GM18951 (cell line): ENCODE data around the gene MYBPC3.

Experiments
- POLR2A ChIP-seq: IDR thresholded peaks from 4 replicates; pipeline ENCODE4 v1.6.1; 2011; ENCODE audit warnings: mild to moderate bottlenecking; ENCODE audit not compliant: insufficient read length, insufficient read depth; ENCODE audit errors: extremely low read depth
- in situ Hi-C: fragments of 300-500 bp; cut with MboI; formaldehyde crosslinking; loops from one replicate; pipeline ENCODE4 v1.12.0; 2022; ENCODE audit warnings: low sequenced_read_pairs, mixed read lengths, inconsistent platforms; ENCODE audit not compliant: unreplicated experiment

The MYBPC3 gene

GRCh38 chr11:47285969-47286770, 66.3 kb downstream of the MYBPC3 start:
- in situ Hi-C loops: no loop called here
- no peak for TF ChIP-seq POLR2A

DNA sequence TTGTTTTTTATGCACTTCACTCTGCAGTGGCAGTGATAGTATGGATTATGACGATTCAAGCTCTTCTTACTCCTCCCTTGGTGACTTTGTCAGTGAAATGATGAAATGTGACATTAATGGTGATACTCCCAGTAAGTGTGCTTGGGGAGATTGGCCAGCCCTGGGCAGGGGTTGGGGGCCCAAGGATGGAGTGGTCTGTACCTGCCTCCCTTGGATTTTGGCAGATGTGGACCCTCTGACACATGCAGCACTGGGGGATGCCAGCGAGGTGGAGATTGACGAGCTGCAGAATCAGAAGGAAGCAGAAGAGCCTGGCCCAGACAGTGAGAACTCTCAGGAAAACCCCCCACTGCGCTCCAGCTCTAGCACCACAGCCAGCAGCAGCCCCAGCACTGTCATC, 68.4 kb downstream of the MYBPC3 start:
- in situ Hi-C loops: no loop called here
- TF ChIP-seq POLR2A: no peak

GRCh38 chr11:47282462-47282861, 70.0 kb downstream of the MYBPC3 start:
- TF ChIP-seq POLR2A: no peak
- in situ Hi-C loops: no loop called here
